ENCODE data around the gene TASOR.
"Not testable (repeated sequence)": the region's sequence is repeated elsewhere in the genome, so short reads cannot be mapped to it uniquely, and the experiment has no call there.

The TASOR gene, protein sequence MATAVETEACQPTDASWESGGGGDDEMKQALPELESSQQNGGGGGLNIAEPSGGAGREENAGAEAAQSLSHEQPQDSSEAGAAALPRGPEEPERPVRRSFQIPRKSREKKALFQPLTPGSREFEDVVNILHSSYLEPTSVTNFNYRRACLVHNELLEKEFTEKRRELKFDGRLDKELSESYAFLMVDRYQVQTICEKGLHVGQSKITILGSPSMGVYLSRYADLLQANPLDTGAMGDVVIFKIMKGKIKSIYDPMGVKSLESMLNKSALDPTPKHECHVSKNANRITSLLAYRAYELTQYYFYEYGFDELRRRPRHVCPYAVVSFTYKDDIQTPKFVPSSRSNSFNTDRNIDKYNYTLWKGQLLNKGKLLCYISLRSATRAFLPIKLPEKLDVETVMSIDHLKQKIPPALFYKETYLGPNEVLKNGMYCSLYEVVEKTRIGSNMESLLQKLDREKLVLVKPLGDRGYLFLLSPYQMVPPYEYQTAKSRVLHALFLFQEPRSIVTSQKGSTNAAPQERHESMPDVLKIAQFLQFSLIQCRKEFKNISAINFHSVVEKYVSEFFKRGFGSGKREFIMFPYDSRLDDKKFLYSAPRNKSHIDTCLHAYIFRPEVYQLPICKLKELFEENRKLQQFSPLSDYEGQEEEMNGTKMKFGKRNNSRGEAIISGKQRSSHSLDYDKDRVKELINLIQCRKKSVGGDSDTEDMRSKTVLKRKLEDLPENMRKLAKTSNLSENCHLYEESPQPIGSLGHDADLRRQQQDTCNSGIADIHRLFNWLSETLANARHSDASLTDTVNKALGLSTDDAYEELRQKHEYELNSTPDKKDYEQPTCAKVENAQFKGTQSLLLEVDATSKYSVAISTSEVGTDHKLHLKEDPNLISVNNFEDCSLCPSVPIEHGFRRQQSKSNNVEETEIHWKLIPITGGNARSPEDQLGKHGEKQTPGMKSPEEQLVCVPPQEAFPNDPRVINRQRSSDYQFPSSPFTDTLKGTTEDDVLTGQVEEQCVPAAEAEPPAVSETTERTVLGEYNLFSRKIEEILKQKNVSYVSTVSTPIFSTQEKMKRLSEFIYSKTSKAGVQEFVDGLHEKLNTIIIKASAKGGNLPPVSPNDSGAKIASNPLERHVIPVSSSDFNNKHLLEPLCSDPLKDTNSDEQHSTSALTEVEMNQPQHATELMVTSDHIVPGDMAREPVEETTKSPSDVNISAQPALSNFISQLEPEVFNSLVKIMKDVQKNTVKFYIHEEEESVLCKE (N-terminal part only)

DNA sequence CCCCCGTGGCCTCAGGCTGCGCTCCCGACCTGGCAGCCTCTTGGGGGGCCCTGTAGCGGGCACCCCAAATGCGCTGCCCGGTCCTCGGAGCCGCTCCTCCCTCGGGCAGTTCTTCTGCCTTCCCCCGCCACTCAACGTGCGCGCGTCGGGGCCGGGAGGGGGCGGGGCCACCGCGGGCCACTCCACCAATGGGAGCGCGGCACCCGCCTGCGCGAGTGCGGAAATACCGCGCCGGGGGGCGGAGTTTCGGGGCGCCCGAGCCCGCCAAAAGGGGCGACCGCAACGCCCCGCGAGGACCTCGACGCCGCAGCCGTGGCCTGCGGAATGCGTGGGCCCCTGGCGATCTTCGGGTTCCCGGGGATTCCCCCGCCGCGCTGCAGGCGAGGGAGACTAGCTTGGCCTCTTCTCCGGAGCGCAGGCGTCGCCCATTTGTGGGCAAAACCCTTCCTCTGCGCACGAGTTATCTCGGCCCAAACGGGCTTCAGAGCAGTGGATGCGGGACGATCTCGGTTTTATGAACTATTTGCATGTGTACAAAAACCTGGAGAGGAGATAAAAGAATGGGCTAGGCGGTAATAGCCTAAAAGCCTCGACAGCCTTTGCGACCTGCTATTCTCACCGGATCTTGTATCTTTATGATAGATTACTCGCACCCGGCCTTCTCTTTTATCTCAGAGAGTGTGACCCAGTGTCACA lies at the start of gene TASOR:
Gene TASOR, minus strand, starts transcription at position 144 of the 696 bp plus-strand sequence. CDS start 259 bp downstream, outside the sequence.
- peak; percentile 89 for DNase-seq

DNA sequence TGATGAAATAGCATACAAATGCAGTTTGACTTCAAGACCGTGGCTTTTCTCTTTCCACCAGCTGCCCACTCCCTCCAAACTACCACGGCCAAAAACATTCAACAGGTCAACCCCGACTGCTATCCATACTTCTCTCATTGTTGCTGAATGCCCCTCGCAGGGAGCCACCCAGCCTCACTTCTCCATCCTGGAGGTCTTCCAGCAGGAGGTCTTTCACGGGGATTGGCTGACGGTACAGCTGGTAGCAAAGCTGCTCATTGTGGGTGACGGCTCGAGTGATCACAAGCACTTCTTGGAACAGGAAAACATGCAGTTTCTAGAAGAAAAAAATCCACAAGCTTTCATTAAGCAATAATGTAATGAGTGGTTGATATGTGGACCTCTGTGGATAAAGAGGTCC lies 49.0 kb upstream of the TASOR start:
- DNase-seq = no peak

DNA sequence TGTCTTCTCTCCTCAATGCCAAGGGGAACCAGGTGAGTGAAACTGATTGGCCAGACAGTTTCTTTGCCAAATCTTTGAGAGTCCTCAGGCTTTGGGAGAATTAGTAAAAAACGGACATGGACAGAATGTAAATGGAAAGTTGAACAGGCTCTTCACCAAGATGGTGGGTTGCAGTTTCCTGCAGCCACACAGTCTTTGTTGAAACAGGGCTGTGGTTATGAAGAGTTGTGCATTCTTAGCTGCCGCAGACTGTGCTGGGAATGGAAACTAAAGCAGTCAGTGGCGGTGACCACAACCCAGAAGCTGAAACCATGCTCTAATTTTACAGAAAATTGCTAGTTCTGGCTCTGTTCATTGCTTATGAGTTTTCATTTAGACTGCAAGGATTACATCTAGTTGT lies 42.1 kb upstream of the TASOR start:
- peak; percentile 76 for DNase-seq

DNA sequence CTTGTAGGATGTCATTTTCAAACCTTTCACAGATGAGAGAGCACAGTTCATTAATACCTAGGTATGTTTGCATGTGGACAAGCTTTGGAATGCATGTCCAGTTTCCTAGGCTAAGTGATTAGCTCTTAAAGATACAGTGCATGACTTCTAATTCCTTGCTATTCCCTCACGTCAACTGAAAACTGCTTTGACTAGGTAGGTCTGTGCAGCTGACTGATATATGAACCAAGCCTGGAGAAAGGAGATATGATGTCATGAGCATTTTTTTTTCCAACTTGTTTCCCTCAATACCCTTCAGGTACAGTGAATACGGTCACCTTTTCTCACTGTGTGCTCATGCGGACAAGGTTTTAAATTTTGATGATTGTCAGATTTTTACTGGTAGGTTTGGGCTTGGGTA lies 41.6 kb upstream of the TASOR start:
- no peak for DNase-seq

DNA sequence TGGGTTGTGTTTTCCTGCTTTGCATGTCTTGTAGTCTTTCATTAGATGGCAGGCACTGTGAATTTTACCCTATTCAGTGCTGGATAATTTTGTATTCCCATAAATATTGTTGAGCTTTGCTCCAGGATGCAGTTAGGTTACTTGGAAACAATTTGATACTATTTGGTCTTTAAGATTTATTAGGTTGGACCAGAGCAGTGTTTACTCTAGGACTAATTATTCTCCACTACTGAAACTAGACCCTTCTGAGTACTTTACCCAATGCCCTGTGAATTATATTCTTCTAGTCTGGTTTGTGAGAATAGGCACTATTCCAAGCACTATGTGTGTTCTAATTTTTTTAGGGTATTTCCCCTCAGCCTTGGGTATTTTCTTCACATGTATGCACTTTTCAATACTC lies 37.8 kb upstream of the TASOR start:
- no peak for DNase-seq

DNA sequence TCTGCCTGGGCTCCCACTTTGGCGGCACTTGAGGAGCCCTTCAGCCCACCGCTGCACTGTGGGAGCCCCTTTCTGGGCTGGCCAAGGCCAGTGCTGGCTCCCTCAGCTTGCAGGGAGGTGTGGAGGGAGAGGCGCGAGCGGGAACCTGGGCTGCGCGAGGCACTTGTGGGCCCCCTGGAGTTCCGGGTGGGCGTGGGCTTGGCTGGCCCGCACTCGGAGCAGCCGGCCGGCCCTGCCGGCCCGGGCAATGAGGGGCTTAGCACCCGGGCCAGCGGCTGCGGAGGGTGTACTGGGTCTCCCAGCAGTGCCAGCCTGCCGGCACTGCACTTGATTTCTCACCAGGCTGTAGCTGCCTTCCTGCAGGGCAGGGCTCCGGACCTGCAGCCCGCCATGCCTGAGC lies 35.7 kb upstream of the TASOR start:
- not testable (repeated sequence) for DNase-seq

DNA sequence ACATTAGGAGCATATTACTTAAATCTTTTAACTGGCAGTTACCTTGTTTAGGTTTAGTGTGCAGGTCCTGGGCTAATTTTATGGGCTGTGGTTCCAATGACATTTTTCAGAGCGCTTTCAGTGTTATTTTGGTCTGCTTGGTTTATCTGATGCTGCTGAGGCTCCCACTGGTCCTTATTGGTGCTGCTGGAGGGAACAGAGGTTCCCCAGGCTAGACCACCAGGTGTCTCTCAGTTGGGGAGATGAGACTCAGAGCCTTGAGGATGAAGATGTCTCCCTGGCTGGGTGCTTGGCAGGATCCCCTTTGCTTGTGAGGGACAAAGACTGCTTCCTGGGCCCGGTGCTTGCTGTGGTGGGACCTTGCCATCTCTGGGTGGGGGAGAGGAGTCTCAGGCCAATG lies 28.3 kb upstream of the TASOR start:
- no peak for DNase-seq

DNA sequence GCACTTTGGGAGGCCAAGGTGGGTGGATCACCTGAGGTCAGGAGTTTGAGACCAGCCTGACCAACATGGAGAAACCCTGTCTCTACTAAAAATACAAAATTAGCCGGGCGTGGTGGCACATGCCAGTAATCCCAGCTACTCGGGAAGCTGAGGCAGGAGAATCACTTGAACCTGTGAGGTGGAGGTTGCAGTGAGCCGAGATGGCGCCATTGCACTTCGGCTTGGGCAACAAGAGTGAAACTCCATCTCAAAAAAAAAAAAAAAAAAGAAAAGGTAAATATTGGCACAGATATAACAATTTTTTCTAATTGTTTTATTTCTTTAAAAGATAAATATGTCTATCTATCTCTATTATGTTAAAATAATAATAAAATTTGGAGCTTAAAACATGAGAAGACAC lies 24.3 kb upstream of the TASOR start:
- not testable (repeated sequence) for DNase-seq

DNA sequence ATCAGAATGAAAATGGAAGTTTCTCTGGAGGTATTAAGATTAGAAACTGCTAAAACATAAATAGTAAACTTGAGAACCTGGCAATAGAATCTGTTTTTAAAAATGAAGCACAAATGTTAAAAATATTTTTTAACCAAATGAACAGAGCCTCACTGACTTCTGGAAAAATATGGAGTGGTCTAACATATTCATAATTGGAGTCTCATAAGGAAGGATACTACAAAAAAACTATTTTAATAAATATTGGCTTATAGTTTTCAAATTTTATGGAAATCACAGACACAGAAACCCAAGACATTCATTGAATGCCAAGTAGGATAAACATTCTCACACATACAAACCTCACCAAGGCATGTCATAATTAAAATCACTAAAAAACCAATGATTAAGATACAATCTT lies 23.6 kb upstream of the TASOR start:
- DNase-seq = no peak

DNA sequence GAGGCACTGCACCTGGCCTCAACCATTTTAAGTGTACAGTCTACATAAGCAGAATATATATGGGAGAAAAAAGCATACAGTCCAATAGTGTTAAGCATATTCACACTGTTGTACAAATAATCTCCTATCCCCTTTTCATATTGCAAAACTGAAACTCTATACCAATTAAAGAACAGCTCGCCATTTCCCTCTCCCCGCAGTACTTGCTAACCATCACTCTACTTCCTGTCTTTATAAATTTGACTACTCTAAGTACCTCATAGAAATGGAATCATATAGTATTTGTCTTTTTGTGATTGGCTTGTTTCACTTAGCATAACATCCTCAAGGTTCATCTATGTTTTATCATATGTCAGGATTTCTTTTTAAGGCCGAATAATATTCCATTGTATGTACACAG lies 21.6 kb upstream of the TASOR start:
- no peak for DNase-seq

DNA sequence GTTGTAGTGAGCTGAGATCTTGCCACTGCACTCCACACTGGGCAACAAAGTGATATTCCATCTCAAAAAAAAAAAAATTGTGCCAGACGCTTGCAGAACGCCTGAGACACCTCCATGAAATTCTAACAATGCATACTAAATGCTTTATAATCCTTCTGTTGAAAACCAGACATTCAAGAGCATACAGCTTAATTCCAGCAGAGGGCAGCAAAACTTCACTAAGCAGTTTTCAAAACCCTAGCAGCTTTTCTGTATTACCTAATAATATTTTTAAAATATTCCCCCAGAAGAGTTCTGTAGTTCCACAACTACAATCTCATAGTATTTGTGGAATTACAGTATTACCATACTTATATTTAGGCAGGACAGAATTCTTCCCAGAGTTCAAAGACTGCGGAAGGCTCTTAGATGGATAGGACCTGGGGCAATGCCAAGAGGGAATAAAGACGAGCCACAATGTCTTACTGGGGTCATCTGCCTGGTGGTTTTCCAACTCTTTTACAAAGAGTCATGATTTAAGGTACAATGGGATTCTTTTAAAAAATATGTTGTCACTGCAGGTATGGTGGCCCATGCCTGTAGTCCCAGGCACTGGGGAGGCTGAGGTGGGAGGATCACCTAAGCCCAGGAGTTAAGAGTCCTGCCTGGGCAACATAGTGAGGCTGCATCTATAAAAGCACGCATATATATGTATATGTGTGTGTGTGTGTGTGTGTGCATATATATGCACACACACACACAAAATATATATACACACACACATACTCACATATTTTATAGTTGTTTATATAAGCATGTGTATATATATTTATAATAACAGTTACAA lies 19.6 kb upstream of the TASOR start:
- DNase-seq = peak; percentile 58

DNA sequence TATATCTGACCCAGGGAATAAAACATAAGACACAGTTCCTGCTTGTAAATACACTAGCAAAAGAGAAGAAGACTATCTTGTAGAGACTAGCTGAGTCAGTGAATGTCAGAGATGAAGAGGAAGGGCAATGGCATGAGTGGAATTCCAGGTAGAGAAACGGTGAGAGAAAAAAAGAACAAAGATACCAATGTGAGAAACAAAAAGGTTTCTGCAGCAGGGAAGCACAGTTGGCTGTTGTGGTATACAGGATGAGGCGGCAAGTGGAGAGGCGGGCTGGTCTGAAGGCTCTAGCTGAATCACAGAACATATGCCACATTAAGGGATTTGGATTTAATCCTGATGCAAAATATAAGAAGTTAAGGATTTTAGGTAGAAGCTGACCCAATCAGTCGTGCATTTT lies 17.1 kb upstream of the TASOR start:
- DNase-seq = no peak

DNA sequence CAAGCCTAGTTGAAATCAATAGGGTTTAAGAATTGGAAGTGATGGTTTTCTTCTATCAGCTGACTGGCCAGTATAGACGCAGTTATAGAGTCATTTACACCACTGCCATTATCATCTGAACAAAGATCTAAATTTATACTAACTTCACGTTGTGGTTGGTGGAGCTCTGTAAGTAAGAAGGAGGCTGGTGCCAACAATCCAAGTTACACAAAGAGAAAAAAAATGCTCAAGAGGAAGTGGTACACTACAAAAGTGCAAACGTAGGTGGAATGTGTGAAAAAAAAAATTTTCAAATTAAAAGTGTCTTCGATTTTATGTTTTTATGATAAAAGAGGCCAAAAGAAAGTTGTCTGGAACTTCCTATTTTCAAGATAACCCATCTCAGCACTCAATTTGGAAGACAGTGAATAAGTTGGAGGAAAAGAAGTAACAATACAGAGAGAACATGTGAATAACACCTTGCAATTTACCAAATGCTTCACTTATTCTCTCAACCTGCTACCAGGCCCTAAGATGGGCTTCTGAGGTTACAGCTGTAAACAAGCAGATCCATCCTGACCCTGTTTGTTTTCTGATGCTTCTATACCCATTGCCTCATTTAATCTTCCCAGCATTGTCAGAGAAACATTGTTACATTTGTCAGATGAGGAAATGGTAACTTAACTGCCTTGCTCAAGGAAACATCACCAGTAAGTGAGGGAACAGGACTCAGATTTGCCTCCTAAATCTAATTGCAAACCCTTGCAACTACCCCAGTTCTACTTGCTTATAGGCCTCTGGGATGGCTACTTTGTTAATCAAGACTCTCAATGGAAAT lies 12.0 kb upstream of the TASOR start:
- DNase-seq = no peak

DNA sequence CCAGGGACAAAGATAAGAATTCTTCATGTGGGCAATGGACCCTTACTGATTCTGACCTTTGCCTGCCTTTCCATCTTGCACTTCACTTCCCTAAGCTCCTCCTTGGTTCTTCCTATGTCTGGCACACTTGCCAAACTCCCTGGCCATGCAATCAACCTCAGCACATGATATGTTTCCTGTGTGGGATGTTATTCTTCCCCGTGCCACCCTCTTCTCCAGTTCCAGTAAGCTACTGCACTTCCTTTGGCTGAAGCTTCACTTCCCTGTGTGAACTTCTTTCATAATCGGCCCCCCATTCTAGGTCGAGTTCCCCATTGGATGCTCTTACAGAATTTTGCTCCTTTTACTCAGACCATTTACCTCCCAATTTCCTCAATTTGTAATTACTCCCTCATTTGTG lies 10.7 kb upstream of the TASOR start:
- peak; percentile 44 for DNase-seq

DNA sequence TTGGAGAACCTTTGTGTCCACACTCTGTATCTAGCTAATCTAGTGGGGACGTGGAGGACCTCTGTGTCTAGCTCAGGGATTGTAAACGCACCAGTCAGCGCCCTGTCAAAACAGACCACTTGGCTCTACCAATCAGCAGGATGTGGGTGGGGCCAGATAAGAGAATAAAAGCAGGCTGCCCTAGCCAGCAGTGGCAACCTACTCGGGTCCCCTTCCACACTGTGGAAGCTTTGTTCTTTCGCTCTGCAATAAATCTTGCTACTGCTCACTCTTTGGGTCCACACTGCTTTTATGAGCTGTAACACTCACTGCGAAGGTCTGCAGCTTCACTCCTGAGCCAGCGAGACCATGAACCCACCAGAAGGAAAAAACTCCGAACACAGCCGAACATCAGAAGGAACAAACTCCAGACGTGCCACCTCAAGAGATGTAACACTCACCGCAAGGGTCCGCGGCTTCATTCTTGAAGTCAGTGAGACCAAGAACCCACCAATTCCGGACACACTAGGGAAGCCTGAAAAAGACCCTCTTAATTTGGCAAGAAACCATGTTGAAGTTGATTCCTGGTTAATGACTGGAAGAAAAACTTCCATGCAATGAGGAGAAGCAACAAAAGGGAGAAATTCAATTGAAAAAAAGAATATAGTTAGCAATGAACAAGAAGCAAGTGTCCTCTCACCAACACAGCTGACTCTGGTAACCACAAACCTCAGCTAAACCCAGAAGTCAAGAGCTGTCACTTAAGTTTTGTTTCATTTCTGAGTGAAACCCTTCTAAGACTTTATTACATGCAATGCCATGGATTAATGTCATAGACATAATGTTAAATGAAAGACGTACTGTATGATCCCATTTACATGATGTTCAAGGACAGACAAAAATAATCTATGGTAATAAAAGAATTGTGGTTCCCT lies 9.7 kb upstream of the TASOR start:
- not testable (repeated sequence) for DNase-seq

DNA sequence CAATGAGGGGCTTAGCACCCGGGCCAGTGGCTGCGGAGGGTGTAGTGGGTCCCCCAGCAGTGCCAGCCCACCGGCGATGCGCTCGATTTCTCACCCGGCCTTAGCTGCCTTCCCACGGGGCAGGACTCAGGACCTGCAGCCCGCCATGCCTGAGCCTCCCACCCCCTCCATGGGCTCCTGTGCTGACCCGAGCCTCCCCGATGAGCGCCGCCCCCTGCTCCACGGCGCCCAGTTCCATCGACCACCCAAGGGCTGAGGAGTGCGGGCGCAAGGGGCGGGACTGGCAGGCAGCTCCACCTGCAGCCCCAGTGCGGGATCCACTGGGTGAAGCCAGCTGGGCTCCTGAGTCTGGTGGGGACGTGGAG lies 8.9 kb upstream of the TASOR start:
- DNase-seq = not testable (repeated sequence)

DNA sequence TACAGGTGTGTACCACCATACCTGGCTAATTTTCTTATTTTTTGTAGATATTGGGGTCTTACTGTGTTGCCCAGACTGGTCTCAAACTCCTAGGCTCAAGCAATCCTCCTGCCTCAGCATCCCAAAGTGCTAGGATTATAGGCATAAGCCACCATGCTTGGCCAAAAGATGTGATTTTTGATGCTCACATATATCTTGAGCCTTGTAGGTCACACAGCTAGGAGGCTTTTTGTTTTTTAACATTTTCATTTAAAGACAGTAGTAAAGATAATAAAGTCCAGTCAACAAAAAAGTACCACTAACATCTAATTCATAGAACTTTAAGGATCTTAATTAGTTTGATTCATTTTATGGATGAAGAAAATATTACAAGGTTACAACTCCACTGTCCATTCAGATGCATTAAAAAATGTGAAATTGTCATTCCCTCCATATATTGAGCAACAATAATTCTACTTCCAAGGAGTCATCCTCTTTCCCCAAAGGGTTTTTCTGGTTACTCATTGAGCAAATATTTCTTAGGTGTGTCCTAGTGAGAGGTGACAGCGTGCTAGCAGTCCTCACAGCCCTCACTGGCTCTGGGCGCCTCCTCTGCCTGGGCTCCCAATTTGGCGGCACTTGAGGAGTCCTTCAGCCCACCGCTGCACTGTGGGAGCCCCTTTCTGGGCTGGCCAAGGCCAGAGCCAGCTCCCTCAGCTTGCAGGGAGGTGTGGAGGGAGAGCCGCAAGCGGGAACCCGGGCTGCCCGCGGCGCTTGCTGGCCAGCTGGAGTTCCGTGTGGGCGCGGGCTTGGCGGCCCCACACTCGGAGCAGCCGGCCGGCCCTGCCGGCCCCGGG lies 8.3 kb upstream of the TASOR start:
- no peak for DNase-seq

DNA sequence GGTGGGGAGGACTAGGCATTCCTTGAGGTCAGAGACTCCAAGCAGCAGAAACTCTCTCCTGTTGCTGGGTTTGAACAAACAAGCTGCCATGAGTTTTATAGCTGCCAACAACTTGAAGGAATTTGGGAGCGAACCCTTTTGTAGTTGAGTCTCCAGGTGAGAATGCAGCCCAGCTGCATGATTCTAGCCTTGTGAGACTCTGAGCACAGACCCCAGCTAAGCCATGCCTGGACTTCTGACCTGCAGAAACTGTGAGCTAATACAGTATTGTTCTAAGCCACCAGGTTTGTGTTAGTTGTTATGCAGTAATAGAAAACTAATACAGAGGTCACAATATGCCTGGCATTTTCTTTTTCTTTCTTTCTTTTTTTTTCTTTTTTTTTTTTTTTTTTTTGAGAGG lies 6.2 kb upstream of the TASOR start:
- no peak for DNase-seq

DNA sequence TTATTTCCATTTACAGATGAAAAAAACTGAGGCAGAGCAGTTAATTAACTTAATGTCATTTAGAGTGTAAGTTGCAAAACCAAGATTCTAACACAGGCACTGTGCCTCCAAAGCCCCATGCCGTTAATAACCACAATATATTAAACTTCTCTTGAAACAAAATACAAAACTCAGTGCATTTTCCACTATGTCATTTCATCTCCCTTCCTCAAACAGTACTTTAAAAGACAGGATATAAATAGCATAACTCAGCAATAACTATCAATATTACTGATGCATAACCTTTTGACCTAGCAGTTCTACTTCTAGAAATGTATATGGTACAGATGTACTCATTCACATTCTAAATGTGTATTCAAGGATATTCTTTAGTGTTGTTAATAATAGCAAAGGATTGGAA lies 5.1 kb upstream of the TASOR start:
- no peak for DNase-seq

Measured in femur (tissue), 1 donor.